ENCODE data around the gene ARAP2. TPM values are rescaled to one million over a fixed set of nuclear protein-coding genes. Genes with fewer than 3 reads are reported as not detected.

The ARAP2 gene
- total RNA-seq, 1 experiment from 2014 or later: 12.0 TPM

GRCh38 chr4:36242629-36243354, 1.5 kb downstream of the ARAP2 start:
- intact Hi-C loops (cut with micrococcal nuclease): no loop called here

GRCh38 chr4:36241771-36242170, 2.5 kb downstream of the ARAP2 start:
- Mint-ChIP-seq H3K36me3 (ENCODE audit: insufficient read depth, unreplicated experiment) (no peaks in the 10 kb centered on the region), H3K9me3 (ENCODE audit: unreplicated experiment) (no peaks in the 10 kb centered on the region), H3K4me3 (ENCODE audit: unreplicated experiment) (peak overlapping the region; percentile 90), H3K4me1 (ENCODE audit: insufficient read depth, unreplicated experiment) (peaks cover 16% of the 10 kb centered on the region), H3K27ac (ENCODE audit: low read depth, unreplicated experiment) (peak overlapping the region; percentile 92), H3K27me3 (ENCODE audit: insufficient read depth, unreplicated experiment) (no peaks in the 10 kb centered on the region)
- ChIA-PET POLR2A (interaction anchor here (3.8 to 6.0 kb wide), 5 partner anchors 13 to 51 kb away, joined by 23 to 68 read pairs (median 38); partner anchors contain the start of gene DTHD1), CTCF (no interaction called here)
- DNase-seq (ENCODE audit: unreplicated experiment): peak; percentile 18
- no peak for TF ChIP-seq CTCF (IDR thresholded peaks at IDR 0.05; ENCODE audit: unreplicated experiment)
- intact Hi-C loops (cut with micrococcal nuclease): no loop called here
- no TSS peak for BruUV-seq (replicated peaks)

More at GRCh38 chr4:36242629-36243354, 1.5 kb downstream of the ARAP2 start:
- Mint-ChIP-seq H3K27ac (ENCODE audit: low read depth, unreplicated experiment) (peak overlapping the region; percentile 92), H3K36me3 (ENCODE audit: insufficient read depth, unreplicated experiment) (no peaks in the 10 kb centered on the region), H3K27me3 (ENCODE audit: insufficient read depth, unreplicated experiment) (no peaks in the 10 kb centered on the region), H3K9me3 (ENCODE audit: unreplicated experiment) (no peaks in the 10 kb centered on the region), H3K4me3 (ENCODE audit: unreplicated experiment) (peak overlapping the region; percentile 90), H3K4me1 (ENCODE audit: insufficient read depth, unreplicated experiment) (peaks cover 16% of the 10 kb centered on the region)
- ChIA-PET POLR2A (interaction anchor here (0.6 to 6.0 kb wide), 16 partner anchors 9 to 309 kb away, joined by 3 to 68 read pairs (median 4); partner anchors contain the start of gene DTHD1), CTCF (interaction anchor here (1.1 to 3.0 kb wide), 4 partner anchors 28 to 155 kb away, joined by 3 to 18 read pairs (median 4); partner anchors contain the start of gene DTHD1)
- BruUV-seq (replicated peaks): no TSS peak
- TF ChIP-seq CTCF (IDR thresholded peaks at IDR 0.05; ENCODE audit: unreplicated experiment): no peak
- DNase-seq (ENCODE audit: unreplicated experiment): peak; percentile 14

GRCh38 chr4:36237366-36238313, 6.7 kb downstream of the ARAP2 start:
- no peak overlapping the region for H3K27ac Mint-ChIP-seq (ENCODE audit: low read depth, unreplicated experiment)
- DNase-seq (ENCODE audit: unreplicated experiment): no peak
- no peaks in the 10 kb centered on the region for H3K36me3 Mint-ChIP-seq (ENCODE audit: insufficient read depth, unreplicated experiment)
- H3K4me1 Mint-ChIP-seq (ENCODE audit: insufficient read depth, unreplicated experiment): peaks cover 24% of the 10 kb centered on the region
- POLR2A ChIA-PET: interaction anchor here (0.7 kb wide), 1 partner anchor 48 kb away, joined by 3 read pairs; no protein-coding TSS in a partner anchor
- TF ChIP-seq CTCF (IDR thresholded peaks at IDR 0.05; ENCODE audit: unreplicated experiment): no peak
- intact Hi-C loops (cut with micrococcal nuclease): no loop called here
- peaks cover 13% of the 10 kb centered on the region for H3K9me3 Mint-ChIP-seq (ENCODE audit: unreplicated experiment)
- H3K4me3 Mint-ChIP-seq (ENCODE audit: unreplicated experiment): no peak overlapping the region
- CTCF ChIA-PET: no interaction called here
- no peaks in the 10 kb centered on the region for H3K27me3 Mint-ChIP-seq (ENCODE audit: insufficient read depth, unreplicated experiment)
- BruUV-seq (replicated peaks): no TSS peak

GRCh38 chr4:36236159-36236558, 8.2 kb downstream of the ARAP2 start:
- peaks cover 13% of the 10 kb centered on the region for H3K9me3 Mint-ChIP-seq (ENCODE audit: unreplicated experiment)
- H3K27ac Mint-ChIP-seq (ENCODE audit: low read depth, unreplicated experiment): no peak overlapping the region
- H3K4me3 Mint-ChIP-seq (ENCODE audit: unreplicated experiment): no peak overlapping the region
- TF ChIP-seq CTCF (IDR thresholded peaks at IDR 0.05; ENCODE audit: unreplicated experiment): no peak
- intact Hi-C loops (cut with micrococcal nuclease): no loop called here
- no TSS peak for BruUV-seq (replicated peaks)
- CTCF ChIA-PET: interaction anchor here (0.9 kb wide), 1 partner anchor 32 kb away, joined by 5 read pairs; no protein-coding TSS in a partner anchor
- no peaks in the 10 kb centered on the region for H3K27me3 Mint-ChIP-seq (ENCODE audit: insufficient read depth, unreplicated experiment)
- POLR2A ChIA-PET: no interaction called here
- peaks cover 12% of the 10 kb centered on the region for H3K4me1 Mint-ChIP-seq (ENCODE audit: insufficient read depth, unreplicated experiment)
- no peak for DNase-seq (ENCODE audit: unreplicated experiment)
- no peaks in the 10 kb centered on the region for H3K36me3 Mint-ChIP-seq (ENCODE audit: insufficient read depth, unreplicated experiment)

Measured in MCF 10A (cell line).